ENCODE data around the gene AFF3.

The AFF3 gene

DNA sequence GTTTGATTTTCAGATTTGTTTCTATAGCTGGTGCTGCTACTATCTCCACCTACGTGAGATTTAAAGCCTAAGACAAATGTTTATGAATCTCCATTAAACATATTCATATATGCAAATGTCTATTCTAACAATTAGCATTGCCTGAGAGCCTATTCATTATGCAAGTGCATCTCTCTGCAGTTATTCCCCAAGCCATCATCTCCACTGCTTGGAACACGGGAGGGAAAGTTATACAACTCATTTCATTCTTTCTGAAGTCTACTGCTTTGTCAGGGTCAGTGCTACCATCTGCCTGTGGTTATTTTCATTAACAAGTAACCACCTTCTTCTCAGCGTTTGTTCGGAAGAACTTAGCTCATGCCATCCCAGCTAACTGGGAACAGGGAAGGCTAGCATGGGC is 463.8 kb downstream of the AFF3 start:
- TF ChIP-seq, protein P1, sequence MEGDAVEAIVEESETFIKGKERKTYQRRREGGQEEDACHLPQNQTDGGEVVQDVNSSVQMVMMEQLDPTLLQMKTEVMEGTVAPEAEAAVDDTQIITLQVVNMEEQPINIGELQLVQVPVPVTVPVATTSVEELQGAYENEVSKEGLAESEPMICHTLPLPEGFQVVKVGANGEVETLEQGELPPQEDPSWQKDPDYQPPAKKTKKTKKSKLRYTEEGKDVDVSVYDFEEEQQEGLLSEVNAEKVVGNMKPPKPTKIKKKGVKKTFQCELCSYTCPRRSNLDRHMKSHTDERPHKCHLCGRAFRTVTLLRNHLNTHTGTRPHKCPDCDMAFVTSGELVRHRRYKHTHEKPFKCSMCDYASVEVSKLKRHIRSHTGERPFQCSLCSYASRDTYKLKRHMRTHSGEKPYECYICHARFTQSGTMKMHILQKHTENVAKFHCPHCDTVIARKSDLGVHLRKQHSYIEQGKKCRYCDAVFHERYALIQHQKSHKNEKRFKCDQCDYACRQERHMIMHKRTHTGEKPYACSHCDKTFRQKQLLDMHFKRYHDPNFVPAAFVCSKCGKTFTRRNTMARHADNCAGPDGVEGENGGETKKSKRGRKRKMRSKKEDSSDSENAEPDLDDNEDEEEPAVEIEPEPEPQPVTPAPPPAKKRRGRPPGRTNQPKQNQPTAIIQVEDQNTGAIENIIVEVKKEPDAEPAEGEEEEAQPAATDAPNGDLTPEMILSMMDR (IDR thresholded peaks at IDR 0.05), result no peak

DNA sequence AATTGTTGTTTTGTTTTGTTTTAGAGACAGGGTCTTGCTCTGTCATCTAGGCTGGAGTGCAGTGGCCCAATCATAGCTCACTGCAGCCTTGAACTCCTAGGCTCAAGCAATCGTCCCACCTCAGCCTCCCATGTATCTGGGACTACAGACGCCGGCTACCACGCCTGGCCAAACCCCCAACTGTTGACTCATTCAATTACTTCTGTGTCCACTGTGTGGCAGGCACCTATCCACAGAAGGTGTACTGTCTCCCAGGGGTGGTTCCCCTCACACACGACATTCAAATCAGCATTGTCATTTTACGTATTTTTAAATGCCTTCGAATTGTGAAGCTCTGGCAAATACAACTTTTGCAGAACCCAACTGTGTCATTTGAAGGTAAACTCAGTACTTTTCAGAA is 464.6 kb downstream of the AFF3 start:
- TF ChIP-seq, protein P1 (IDR thresholded peaks at IDR 0.05), result no peak

DNA sequence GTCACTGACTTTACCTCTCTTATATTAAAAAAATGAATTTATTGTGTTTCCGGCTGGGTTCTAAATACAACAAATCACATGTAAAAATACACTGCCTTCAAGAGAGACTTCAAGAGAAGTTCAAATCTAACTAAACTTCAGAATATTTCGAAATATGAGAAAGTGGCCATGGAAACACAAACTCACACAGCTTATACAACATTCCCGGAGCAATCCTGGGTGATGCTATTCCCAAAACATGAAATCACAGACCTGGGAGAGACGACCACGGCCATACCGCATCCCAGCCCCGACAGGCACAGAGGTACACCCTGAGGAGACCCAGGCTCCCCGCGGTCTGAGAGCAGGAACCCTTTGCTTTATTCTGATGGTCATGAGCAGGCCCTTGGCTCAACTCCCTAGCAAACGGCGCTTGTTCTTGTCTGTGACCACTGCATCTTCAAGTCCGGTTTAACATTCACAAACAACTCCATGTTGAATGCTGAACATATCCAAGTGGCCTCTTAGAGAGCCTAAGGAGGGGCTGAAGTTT is 467.2 kb downstream of the AFF3 start:
- TF ChIP-seq, protein P1 (IDR thresholded peaks at IDR 0.05), result no peak

DNA sequence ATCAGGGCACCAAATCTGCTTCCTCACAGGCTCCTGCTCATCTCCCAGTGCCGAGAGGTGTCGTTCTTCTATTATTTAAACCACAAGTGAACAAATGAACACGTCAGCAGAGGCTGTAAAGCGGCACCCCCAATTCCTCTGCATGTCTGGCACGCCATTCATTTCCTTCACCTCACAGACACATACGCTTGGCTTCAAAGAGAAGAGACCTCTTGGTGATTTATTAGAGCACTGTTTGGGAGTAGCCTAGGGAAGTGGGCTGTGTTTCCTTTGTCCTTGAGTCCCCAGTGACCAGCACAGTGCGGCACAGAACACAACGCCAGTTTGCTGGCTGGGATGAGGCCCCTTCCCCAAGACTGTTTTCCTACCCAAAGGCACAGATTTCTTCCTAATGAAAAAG is 468.3 kb downstream of the AFF3 start:
- TF ChIP-seq, protein P1 (IDR thresholded peaks at IDR 0.05), result no peak

GRCh38 chr2:99672766-99673350 is 469.5 kb downstream of the AFF3 start:
- TF ChIP-seq, protein P1 (IDR thresholded peaks at IDR 0.05), result no peak

- TF ChIP-seq, protein P1 (IDR thresholded peaks at IDR 0.05), result no peak
These were observed 471.3 kb downstream of the AFF3 start for GRCh38 chr2:99670768-99671734.

- TF ChIP-seq, protein P1 (IDR thresholded peaks at IDR 0.05), result no peak
These were observed 476.1 kb downstream of the AFF3 start for GRCh38 chr2:99666256-99666655.

Data from LNCAP (cell line).